Ureter (tissue), 1 donor: ENCODE data around the gene ATP2B2. TPM values are rescaled to one million over a fixed set of nuclear protein-coding genes. Genes with fewer than 3 reads are reported as not detected.
"Not testable (repeated sequence)": the region's sequence is repeated elsewhere in the genome, so short reads cannot be mapped to it uniquely, and the experiment has no call there.

Source experiments
- DNase-seq: peaks from one replicate; pipeline ENCODE4 v3.0.0-alpha.2; 2020; ENCODE audit warnings: low spot score
- total RNA-seq: library from RNA; stranded (reverse); gene quantifications from one replicate; pipeline ENCODE4 v1.2.4, GENCODE V29; 2023
- donor health status: DM: yes; HTN: yes; CAD: no.

ATP2B2 gene
- total RNA-seq, 1 donor from 2014 or later = not detected

DNA sequence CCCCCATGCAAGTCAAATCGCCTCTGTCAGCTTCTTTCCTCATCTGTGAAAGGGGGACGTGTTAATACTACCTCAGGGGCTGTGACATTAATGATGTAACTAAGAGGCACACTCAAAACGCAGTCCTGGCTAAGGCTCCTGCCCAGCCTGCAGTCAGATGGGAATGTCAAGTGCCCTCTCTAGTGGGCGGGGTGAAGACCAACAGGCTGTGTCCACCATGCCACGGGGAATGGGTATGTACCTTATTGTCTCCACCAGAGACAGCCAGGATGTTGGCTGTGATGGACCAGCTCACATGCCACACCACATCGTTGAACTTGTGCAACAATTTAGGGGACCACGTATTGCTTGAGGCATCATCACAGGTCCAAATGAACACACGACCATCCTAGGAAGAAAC is 201.6 kb downstream of the ATP2B2 start:
- no peak for DNase-seq

DNA sequence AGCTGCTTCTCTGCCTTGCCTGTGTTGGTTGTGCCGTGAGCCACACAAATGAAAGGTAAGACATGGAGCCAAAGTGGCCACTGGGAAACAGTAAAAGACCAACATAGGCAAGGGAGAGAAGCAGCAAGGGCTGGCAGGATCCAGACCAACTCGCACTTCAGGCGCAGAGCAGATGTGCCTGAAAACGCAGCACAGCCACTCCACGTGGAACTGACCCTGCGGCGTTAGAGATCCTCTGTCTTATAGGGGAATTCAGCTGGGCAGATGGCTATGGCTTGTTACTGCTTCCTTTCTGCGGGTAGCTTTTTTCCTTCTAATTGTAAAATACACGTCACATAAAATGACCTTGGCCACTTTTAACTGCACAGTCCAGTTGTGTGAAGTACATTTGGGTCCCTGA is 202.3 kb downstream of the ATP2B2 start:
- DNase-seq = no peak

DNA sequence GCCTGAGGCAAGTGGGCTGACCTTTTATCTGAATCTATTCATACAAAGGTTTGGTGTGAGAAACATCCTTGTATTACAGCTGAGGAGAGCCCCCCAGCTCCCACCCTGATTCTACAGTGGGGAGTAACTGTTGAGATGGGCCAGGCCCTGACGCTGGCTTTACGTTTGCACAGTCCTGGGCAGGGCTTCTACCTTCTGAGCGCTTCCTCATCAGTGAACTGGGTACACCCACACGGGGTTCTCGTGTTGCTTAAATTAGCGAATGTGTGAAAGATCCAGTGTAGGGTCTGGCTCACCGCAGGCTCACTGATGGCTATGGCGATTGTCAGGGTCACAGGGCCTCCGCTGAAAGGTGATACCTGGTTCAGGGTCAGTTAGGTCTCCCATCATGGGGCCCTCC is 205.3 kb downstream of the ATP2B2 start:
- DNase-seq = no peak

DNA sequence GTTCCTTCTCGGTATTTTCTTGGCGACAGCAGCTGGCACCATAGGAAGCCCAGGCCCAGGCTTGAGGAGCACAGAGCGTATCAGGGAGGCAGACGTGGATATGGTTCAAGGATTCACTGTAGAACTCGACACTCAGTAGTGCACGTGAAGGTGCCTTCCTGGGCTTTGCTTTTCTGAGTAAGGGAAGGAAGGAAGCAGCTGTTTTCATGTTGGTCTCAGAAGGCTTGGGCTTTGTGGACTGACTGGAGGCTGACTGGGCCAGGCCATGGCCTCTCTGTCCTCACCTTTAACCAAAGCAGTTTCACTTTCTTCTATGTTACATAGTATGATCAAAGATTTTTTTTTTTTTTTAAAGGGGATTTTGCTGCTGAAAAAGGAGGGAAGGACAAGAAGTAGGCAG is 205.7 kb downstream of the ATP2B2 start:
- no peak for DNase-seq

DNA sequence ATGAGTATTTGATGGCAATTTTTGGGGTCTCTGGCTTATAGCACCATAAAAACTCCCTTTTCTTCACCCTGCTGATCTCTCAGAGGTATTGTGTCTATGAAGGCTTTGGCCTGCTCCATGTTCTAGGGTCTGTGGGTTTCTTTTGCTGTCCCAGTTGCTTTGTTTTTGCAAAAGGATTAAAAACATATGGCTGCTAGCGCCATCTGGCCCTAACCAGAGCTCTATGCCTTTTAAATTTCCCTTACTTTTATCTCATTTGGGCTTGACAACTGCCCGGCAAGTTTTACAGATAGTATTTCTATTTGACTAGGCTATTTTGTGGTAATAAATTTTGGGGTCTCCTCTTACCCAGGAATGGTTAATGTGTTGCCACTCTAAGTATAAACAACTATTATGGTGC is 206.2 kb downstream of the ATP2B2 start:
- DNase-seq = no peak

DNA sequence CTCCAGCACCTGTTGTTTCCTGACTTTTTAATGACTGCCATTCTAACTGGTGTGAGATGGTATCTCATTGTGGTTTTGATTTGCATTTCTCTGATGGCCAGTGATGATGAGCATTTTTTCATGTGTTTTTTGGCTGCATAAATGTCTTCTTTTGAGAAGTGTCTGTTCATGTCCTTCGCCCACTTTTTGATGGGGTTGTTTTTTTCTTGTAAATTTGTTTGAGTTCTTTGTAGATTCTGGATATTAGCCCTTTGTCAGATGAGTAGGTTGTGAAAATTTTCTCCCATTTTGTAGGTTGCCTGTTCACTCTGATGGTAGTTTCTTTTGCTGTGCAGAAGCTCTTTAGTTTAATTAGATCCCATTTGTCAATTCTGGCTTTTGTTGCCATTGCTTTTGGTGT is 207.3 kb downstream of the ATP2B2 start:
- not testable (repeated sequence) for DNase-seq

DNA sequence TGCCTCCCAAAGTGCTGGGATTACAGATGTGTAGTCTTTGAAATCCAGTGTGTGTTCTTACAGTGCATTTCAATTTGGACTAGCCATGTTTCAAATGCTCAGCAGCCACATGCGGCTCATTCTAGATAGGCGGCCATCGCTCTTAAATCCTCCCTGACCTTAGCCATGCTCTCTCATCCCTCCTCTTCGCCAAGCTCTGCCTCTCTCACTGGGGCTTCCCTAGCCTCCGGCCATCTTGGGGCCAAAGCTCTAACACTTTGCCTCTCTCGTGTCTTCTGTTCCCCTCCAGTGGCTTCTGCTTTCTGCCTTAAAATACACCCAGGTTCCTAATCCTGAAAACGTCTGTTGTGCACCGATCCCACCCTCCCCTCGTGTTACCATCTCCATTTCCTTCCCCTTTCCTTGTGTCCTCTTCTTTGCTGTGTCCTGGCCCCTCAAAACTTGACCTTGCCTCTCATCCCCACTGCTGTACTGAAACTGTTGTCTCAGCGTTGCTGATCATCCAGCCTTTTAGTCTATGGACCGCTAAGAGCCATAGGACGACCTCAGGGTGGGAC is 211.3 kb downstream of the ATP2B2 start:
- no peak for DNase-seq

DNA sequence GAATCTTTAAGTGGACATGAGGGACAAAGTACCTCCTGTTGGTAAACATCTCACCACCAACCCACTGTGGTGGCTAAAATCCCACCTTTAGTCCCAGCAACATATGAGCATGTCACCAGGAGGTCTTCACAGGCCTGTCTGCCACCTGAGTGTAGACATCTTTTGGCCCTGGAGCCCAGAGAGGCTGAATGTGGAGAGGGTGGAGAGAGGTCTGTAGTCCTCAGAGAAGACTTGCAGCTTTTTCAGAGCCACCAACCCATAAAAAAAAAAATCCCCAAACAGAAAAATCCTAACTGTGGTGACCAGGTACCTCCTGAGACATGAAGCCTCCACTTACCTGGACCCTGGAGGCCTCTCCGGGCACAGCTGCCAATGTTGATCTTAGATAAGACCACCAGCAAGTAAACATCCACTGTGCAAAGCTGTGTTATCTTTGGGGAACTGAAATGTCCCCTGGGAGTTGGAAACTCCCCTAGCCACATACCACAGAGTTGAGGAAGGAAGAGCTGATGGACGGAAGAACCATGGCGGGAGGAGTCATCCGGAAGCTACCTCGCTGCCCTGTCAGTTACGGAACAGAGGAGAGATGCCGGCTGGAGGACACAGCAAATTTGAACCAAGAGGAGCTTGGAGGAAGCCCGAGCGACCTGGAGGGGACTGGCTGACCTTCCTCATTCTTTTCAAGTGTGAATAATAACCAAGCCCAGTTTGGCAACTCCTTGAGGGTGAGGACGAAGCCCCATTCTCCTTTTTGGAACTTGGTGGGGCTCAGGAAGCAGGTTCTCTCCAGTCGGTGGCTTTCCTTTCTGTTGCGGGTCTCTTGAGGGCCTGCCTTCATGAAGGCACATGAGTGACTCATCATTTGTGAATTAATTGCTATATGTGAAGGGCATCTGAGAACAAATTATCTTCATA is 212.6 kb downstream of the ATP2B2 start, which contains the start of gene GHRL:
GHRL (minus strand) TSS at position 443 of the 915 bp plus-strand sequence. CDS start 2,767 bp downstream, outside the sequence.
- no peak for DNase-seq

DNA sequence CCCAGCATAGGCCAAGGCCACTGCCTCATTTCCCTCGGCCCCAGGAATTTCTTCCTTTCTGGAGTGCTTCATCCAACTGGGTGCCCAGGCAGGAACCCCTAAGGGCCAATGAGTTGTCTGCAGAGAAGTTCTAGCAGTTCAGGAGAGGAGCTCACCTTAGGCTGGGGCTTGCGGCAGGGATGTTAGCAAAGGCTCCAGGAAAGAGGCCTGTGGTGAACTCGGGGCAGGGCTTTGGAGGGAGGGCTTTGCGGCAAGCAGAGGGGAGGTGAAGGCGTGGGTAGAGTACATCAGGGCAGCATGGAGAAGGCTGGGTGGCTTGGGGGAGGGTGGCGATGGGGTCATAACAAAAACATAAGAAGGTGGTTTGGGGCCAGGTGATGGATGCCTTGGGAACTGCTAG is 213.7 kb downstream of the ATP2B2 start:
- no peak for DNase-seq

DNA sequence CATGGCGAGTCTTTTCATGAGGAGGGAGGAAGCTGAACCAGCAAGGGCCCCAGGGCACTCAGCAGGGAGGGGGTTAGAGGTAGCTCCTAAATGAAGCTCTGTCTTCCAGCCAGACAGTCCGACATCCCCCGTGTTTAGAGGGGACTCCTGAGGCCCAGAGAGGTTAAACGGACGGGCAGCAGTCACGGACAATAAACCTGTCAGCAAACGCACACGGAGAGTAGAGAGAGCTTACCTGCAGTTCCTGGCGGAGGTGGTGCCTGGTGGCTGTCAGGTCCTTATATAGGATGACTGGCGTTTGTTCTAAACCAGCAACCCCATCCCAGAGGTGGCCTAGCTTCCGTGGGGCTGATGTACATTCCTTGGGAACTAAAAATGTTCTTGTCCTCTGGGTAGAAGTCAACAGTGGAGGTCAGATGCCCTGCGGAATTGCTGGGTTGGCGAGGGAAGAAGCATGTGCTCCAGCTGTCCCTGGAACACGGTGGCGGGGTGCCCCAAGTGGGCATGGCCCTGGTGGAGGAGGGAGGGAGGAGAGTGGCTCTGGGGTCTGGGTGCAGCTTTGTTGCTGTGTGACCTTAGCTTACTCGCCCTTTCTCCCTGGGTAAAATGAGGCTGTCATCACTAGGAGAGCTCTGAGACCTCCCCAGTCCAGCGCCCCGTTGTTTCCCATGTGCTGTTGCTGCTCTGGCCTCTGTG is 214.8 kb downstream of the ATP2B2 start:
- DNase-seq = no peak

DNA sequence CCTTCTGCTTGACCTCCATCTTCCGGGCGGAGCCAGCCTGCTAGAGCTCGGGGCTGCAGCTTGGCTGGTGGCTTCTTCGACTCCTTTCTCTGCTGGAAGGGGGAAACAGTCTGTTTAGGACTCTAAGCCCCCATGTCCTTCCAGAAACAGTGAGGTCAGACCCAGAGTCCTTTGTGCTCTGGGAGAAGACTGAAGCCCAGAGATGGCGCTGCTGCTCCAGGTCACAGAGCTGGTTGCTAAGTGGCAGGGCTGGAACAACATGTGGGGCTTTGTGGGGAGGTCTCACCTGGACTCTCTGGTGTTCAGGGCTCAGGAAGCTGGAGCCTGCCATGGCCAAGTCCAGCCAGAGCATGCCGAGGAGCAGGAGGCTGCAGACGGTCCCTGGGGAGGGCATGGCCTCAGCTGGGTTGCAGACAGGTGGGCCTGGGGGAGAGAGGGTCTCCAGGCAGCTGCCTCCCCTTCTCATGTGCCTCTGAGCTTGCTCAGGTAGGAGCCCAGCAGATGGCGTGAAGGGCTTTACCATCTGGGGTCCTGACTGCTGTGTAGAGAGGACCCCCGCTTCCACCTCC is 215.5 kb downstream of the ATP2B2 start:
- DNase-seq = no peak

DNA sequence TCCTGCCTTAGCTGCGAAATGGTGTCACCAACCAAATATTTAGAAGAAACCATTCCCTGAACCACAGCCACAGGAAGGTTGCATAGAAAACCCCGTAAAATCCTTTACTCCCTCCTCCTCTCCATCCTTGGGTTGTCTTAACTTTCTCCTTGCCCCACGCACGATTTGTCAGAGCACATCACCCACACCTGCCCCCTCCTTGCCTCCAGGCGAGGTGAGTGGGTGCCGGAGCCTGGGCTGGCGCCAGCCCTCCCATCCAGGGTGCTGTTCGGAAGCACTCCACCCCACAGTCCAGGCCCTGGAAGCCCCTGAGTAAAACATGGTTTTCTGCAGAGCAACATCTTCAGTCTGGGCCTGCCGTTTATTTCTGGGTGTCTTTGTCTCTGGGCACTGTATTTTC is 216.3 kb downstream of the ATP2B2 start:
- DNase-seq = no peak

DNA sequence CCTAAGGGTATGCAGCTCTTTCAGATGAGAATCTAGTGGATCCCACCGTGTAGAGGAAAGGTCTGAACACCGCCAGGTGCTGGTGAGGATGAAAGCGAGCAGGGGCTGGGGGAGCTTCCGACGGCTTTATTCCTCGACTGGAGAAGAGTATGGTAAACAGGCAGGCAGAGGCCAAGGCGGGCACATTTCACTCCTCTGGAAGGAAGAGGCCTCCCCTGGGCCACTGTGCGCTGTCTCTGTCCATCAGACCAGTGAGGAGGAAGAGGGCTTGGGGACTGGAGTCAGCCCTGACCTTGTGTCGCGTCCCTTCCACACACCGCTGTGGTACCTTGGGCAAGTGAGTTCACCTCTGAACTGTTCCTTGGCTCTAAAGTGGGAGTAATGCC is 216.8 kb downstream of the ATP2B2 start:
- DNase-seq = no peak

DNA sequence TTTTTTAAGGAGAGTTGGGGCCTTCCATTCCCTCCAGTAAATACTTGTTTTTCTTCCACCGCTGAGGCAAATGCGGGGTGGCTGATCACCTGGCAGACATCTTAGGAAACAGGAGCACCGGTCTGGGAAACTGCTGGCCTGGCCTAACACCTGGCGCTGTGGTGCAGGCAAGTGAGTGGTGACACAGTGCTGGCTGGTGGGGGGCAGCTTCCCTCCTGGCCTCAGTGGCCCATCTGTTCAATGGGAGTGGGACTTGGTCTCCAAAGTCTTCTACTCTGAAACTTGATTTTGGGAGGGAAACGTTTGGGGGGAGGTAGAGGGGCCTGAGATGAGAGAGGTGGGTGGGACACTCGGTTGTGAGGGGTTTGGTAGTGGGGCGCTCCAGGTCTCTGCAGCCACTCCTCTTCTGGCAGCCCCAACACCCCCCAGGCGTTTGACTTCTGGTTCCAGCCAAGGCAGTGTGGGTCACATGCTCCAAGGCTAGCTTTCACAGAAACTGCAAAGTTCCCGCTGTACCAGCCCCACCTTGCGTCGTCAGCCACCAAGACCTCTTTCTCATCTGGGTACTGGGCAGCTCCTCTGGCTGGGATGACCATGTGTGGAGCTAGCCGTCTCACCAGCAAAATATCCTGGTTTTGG is 217.3 kb downstream of the ATP2B2 start:
- no peak for DNase-seq

DNA sequence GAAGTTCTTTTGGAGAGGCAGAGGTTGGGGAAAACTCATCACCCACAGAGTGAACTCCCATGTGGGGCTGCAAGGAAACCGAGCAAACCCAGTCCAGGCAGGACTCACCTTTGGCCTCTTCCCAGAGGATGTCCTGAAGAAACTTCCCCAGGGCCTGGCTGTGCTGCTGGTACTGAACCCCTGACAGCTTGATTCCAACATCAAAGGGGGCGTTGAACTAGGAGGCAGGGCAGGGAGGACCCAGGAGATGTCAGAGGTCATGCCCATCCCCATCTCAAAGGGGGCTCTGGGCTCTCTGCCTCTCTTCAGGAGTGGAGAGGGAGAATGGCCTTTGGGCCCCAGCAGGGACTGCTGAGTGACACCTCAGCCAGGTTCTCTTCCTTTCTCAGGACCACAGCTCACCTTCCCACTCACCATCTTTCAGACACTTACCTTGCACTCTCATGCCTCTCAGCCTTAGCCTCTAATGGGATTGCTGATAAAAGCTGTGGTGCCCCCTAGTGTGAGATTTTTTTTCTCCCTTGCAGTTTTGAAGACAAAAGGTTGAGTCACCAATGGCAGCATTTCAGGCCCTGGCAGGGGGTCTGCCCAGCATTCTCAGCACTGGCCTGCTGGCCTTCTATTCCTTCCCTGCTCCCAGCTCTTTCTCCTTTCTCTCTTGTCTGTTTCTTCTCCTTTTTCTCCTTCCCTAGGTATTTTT is 218.6 kb downstream of the ATP2B2 start:
- DNase-seq = peak; percentile 74

DNA sequence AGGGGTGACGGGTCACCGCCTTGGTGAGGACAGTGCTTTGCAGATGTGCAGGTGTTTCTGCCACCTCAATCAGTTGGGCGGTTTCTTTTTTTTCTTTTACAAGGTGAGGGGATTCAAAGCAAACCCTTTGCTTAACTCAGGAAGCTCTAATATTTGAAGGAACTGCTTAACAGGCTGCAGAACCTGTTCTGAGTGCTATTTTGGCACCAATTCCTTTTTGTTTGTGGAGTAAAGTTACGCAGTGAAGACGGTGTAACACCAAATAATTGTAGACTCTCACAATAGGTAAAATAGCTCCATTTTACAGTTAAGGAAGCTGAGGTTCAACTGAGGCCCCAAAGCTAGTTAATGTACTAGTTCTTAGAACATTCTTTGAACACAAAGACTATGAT is 219.3 kb downstream of the ATP2B2 start:
- no peak for DNase-seq

DNA sequence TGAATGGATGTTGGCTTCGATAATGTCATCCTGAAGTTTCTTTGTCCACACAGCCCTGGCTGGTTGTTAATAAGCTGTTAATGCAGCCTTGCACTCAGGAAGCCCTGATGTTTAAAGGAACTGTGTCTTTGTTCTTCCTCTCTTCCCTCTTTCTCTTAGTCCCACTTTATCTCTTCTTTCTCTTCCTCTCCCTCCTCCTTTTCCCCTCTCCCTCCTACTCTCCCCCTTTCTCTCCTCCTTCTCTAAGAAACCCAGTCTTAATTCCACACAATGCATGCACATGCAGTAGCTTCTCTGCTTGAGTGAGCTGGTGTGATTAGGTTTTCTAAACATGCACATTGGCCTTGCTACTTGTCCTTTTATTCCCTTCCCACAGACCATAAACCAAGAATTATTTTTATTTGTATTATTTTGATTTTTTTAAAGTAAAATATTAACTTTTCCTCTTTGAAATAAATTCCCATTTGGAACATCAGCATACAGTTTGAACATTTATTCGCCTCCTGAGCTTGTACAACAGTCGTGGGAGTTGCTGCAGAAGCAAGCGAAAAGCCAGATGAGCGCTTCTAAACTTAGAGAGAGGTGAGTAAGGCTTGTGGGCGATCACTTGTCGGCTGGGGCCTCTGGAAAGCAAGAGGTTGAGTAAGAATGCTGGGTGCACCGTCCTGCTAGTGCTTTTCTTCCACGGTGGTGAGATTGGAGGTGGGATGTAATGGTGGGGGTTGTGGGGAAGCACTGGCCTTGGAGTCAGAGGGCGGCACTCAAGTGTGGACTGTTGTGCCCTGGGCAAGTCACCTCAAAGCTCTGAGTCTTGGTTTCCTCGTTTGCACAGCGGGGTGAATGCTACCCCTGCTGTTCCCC is 219.9 kb downstream of the ATP2B2 start:
- no peak for DNase-seq

DNA sequence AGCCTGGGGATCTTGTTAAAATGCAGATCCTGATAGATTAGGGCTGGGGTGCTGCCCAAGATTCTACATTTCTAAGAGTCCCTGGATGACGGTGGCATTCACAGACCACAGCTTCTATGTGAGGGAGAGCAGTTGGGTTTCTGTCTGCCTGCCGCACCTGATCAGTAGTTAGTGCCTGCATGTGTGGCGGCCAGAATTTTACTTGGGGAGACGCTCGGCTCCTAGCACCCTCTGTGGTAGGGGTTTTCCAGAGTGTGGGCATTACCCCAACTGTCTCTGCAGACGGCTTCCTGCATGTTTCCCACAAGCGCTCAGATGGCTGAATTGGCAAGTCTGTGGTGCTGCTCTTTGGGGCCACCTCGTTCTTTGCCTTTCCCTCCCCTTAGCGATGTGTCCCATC is 220.9 kb downstream of the ATP2B2 start:
- DNase-seq = no peak

DNA sequence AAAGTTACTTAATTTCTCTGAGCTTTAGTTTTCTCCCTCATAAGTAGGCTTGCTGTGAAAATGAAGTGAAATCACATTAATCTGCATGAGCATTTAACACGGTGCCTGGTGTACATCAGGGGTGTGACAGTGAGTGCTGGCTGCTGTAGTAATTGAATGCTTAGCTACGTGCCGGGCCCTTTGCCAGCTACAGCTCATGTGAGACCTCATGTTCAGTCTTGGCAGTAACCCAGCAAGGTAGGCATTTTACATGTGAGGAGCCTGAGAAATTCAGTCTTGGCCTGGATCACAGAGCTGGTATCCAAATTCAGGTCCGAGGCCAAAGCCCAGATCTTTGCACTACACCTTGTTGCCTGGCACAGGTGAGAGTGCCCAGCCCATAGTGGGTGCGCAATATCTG is 221.7 kb downstream of the ATP2B2 start:
- no peak for DNase-seq

DNA sequence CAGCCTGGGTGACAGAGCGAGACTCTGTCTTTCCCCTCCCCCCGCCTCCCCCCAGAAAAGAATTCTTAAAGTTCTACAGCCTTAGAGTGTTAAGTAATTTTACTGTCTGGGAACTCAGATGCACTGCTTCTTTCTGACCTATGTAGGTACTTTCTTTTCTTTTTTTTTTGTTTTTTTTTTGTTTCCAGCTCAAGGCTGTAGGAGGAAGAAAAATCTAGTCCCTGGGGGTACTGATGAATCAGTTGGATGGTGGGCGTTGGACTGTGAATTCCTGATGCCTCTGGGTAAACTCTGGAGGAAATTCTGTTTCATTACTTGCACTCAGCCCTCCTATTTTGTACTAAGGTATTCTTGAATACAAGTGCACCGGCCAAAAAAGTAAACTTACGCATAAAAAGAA is 223.4 kb downstream of the ATP2B2 start:
- no peak for DNase-seq
